ENCODE measurements around the gene FAM53A. TPM values are rescaled to one million over a fixed set of nuclear protein-coding genes. Genes with fewer than 3 reads are reported as not detected.
A peak's percentile ranks its signal among the peaks of the same experiment; 100 is the strongest.
"Not testable (repeated sequence)": the region's sequence is repeated elsewhere in the genome, so short reads cannot be mapped to it uniquely, and the experiment has no call there.

Gene FAM53A
- total RNA-seq, 1 donor from 2014 or later = 1.7 TPM

DNA sequence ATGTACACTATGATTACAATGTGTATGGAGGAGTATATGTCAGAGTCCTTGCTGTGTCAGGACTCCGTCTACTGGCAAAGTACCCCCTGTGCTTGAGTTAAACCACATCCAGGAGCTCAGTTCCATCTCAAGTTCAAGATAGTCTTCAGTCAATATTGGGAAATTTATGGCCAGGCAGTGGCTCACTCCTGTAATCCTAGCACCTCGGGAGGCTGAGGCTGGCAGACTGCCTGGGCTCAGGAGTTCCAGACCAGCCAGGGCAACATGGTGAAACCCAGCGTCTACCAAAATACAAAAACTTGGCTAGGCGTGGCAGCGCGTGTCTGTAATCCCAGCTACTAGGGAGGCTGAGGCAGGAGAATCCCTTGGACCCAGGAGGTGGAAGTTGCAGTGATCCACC, 22.2 kb upstream of the FAM53A start:
- intact Hi-C loops (cut with DNase I) = no loop called here
- Histone ChIP-seq H3K9me3 (no peaks in the 10 kb centered on the region), H3K27me3 (ENCODE audit: low read depth) (no peaks in the 10 kb centered on the region), H3K4me3 (no peak overlapping the region), H3K36me3 (peaks cover 59% of the 10 kb centered on the region), H3K27ac (no peak overlapping the region), H3K4me1 (peaks cover 36% of the 10 kb centered on the region)
- TF ChIP-seq, protein P1, sequence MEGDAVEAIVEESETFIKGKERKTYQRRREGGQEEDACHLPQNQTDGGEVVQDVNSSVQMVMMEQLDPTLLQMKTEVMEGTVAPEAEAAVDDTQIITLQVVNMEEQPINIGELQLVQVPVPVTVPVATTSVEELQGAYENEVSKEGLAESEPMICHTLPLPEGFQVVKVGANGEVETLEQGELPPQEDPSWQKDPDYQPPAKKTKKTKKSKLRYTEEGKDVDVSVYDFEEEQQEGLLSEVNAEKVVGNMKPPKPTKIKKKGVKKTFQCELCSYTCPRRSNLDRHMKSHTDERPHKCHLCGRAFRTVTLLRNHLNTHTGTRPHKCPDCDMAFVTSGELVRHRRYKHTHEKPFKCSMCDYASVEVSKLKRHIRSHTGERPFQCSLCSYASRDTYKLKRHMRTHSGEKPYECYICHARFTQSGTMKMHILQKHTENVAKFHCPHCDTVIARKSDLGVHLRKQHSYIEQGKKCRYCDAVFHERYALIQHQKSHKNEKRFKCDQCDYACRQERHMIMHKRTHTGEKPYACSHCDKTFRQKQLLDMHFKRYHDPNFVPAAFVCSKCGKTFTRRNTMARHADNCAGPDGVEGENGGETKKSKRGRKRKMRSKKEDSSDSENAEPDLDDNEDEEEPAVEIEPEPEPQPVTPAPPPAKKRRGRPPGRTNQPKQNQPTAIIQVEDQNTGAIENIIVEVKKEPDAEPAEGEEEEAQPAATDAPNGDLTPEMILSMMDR (IDR thresholded peaks at IDR 0.05) = no peak
- DNase-seq (peak; percentile 25), ATAC-seq (no peak)

DNA sequence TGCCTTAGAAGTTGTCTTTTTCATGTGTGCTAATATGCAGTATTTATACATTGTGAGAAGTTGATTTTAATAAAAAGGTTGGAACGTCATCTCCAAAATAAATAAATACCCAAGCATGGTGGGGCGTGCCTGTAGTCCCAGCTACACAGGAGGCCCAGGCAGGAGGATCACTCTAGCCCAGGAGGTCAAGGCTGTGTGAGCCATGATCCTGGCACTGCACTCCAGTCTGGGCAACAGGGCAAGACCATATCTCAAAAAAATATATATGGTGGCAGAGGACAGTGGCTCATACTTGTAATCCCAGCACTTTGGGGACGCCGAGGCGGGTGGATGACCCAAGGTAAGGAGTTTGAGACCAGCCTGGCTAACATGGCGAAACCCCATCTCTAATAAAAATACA, 21.6 kb upstream of the FAM53A start:
- DNase-seq (peak; percentile 25), ATAC-seq (no peak)
- peaks cover 64% of the 10 kb centered on the region for H3K36me3 ChIP-seq
- peaks cover 31% of the 10 kb centered on the region for H3K4me1 ChIP-seq
- intact Hi-C loops (cut with DNase I) = no loop called here
- TF ChIP-seq, protein P1 (IDR thresholded peaks at IDR 0.05) = no peak
- H3K9me3 ChIP-seq = no peaks in the 10 kb centered on the region
- no peak overlapping the region for H3K27ac ChIP-seq
- no peak overlapping the region for H3K4me3 ChIP-seq
- no peaks in the 10 kb centered on the region for H3K27me3 ChIP-seq (ENCODE audit: low read depth)

DNA sequence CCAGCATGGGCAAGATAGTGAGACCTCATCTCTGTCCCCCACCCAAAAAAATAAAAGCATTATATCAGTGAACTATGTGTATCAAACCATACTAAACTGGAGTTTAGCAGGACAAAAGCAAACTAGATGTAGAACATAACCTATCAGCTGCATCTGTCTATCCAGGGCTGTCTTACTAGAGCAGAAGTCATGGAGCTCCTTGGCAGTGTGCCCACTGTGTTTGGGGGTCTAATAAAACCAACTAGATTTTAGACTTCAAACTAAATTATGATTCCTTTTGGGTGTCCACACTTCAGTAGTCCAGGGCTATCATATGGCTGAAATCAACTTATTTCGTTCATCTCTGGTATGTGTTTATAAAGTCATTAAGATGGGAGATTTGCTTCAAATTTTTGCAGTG, 19.8 kb upstream of the FAM53A start:
- Histone ChIP-seq H3K27me3 (ENCODE audit: low read depth) (no peaks in the 10 kb centered on the region), H3K36me3 (peaks cover 74% of the 10 kb centered on the region), H3K9me3 (no peaks in the 10 kb centered on the region), H3K4me3 (no peak overlapping the region), H3K27ac (no peak overlapping the region), H3K4me1 (peaks cover 12% of the 10 kb centered on the region)
- TF ChIP-seq, protein P1 (IDR thresholded peaks at IDR 0.05) = no peak
- intact Hi-C loops (cut with DNase I) = no loop called here
- ATAC-seq (no peak), DNase-seq (no peak)

DNA sequence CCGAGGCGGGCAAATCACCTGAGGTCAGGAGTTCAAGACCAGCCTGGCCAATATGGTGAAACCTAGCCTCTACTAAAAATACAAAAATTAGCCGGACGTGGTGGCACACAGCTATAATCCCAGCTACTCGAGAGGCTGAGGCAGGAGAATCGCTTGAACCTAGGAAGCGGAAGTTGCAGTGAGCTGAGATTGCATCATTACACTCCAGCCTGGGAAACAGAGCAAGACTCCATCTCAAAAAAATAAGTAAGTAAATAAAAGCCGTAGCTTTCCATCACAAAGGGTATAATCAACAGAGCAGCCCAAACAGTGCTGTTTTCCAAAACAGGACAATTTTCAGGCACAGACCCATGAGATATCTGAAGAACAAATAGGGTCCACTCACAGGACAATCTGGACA, 17.6 kb upstream of the FAM53A start:
- peaks cover 93% of the 10 kb centered on the region for H3K36me3 ChIP-seq
- intact Hi-C loops (cut with DNase I); ATAC-seq; H3K9me3 ChIP-seq; H3K4me1 ChIP-seq; H3K27ac ChIP-seq; H3K27me3 ChIP-seq (ENCODE audit: low read depth); H3K4me3 ChIP-seq: not testable (repeated sequence)
- DNase-seq = peak; percentile 24

DNA sequence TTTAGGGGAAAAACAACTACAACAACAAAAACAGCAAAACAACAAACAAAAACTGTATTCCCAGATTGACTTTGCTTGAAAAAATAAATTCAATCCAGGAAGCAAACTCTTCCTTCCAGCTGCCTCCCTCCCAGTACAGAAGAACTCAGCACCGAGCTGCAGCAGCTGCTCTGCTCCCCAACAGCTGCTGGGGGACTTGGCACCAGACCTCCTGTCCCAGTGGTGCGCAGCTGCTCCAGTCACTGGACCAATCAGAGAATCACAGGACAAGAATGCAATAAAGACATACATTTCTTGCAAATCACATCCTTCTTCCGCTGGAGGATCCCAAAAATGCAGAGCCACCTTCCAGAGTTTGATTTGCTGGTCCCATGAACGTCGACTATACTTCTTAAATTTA, 11.8 kb upstream of the FAM53A start:
- intact Hi-C loops (cut with DNase I) = no loop called here
- Histone ChIP-seq H3K27ac (no peak overlapping the region), H3K4me1 (peaks cover 6% of the 10 kb centered on the region), H3K36me3 (peaks cover 97% of the 10 kb centered on the region), H3K27me3 (ENCODE audit: low read depth) (no peaks in the 10 kb centered on the region), H3K4me3 (no peak overlapping the region), H3K9me3 (no peaks in the 10 kb centered on the region)
- TF ChIP-seq, protein P1 (IDR thresholded peaks at IDR 0.05) = no peak
- peak; percentile 13 for DNase-seq
- no peak for ATAC-seq

DNA sequence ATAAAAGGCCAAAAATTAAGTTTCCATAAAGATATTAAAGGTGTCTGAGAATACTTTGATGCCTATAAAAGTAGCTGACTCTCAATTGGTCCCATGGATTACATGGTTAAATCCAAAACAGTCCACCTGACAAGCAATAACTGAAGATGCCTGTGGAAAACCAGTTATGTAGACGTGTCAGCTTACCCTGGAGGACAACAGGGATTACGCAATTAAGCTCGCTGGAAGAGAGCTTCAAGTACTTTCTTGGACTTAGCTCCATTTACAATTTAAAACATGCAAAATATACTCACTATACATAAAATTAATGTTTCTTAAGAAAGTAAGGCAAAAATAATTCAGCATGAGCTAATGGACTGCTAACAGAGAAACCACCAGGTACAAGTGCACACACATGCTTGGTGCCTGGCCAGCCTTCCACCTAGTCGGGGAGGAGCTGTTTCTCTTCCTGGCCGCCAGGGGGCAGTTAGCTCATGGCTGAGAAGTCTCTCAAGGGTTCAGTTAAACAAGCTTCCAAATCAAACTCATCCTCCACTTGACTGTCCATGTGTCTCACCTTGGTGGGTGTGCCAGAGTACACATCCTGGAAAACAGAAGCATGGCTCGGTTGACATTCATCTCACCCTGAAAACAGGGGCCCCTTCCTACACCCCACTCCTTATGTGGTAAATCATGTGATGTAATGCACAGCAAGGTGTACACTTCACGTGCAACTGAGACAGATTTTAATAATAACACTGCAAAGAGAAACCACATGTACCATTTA, 9.2 kb upstream of the FAM53A start:
- peak; percentile 92 to 95 for ATAC-seq
- H3K4me1 ChIP-seq = peaks cover 6% of the 10 kb centered on the region
- H3K4me3 ChIP-seq = no peak overlapping the region
- H3K27me3 ChIP-seq (ENCODE audit: low read depth) = no peaks in the 10 kb centered on the region
- no peaks in the 10 kb centered on the region for H3K9me3 ChIP-seq
- peak; percentile 83 for DNase-seq
- intact Hi-C loops (cut with DNase I) = loop anchor here (5.0 kb wide), 1 partner anchor 34 kb away; no protein-coding TSS in a partner anchor
- TF ChIP-seq, protein P1 (IDR thresholded peaks at IDR 0.05) = peak; percentile 96
- H3K27ac ChIP-seq = no peak overlapping the region
- H3K36me3 ChIP-seq = peaks cover 78% of the 10 kb centered on the region

Data from lower lobe of right lung (tissue), 2 donors.